Activated CD4-positive, alpha-beta T cell treated with anti-CD3 and anti-CD28 coated beads, Interleukin-2, amount 10 ng/mL, durations not matched to agents 24 days and 14 days (primary cell): ENCODE data around the gene UPP2. TPM values are rescaled to one million over a fixed set of nuclear protein-coding genes. Genes with fewer than 3 reads are reported as not detected.

Experiments used
- DNase-seq: peaks from one replicate; pipeline ENCODE4 v3.0.0; 2022
- H3K27ac Mint-ChIP-seq: one replicate; pipeline ENCODE4 v1.8.0; 2022; ENCODE audit warnings: mild to moderate bottlenecking, mixed read lengths
- H3K27me3 Mint-ChIP-seq: one replicate; pipeline ENCODE4 v1.8.0; 2022; ENCODE audit warnings: mixed read lengths
- H3K36me3 Mint-ChIP-seq: one replicate; pipeline ENCODE4 v1.8.0; 2022; ENCODE audit warnings: low read depth, mild to moderate bottlenecking, mixed read lengths
- H3K4me1 Mint-ChIP-seq: one replicate; pipeline ENCODE4 v1.8.0; 2021; ENCODE audit warnings: mixed read lengths
- H3K4me3 Mint-ChIP-seq: one replicate; pipeline ENCODE4 v1.8.0; 2022; ENCODE audit warnings: mild to moderate bottlenecking, moderate library complexity, mixed read lengths
- H3K9me3 Mint-ChIP-seq: one replicate; pipeline ENCODE4 v1.8.0; 2021; ENCODE audit warnings: mixed read lengths
- intact Hi-C: fragments of 100-400 bp; cut with micrococcal nuclease; formaldehyde crosslinking; loops from one replicate; pipeline ENCODE4 v1.15.1; 2023
- total RNA-seq: library from RNA; stranded (reverse); gene quantifications from 2 replicates; pipeline ENCODE4 v1.2.3, GENCODE V29; 2022

The UPP2 gene
- total RNA-seq, 1 donor from 2014 or later: not detected

- no peak for DNase-seq
- Mint-ChIP-seq H3K9me3 (no peaks in the 10 kb centered on the region), H3K27me3 (peaks cover 1% of the 10 kb centered on the region), H3K4me1 (no peaks in the 10 kb centered on the region), H3K27ac (no peak overlapping the region), H3K36me3 (no peaks in the 10 kb centered on the region), H3K4me3 (no peak overlapping the region)
- intact Hi-C loops: no loop called here
These were observed 19.3 kb downstream of the UPP2 start for GRCh38 chr2:158120664-158121641.

DNA sequence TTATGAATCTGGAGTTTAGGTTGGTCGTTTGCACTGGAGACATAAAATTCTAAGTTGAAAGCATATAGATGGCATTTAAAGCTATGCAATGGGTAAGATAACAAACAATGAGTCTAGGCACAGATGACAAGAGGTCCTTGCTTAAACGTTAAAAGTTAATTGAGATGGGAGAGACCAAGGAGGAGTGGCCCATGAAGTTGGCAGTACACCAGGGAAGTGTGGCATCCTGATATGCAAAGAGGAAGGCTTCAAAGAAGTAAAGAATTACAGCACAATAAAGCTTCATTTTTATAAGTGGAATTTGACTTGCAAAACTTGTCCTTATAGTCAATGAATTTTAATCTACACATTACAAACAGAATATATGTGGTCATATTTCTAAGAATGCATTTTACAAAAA, 23.2 kb downstream of the UPP2 start:
- no peaks in the 10 kb centered on the region for H3K36me3 Mint-ChIP-seq
- H3K9me3 Mint-ChIP-seq: no peaks in the 10 kb centered on the region
- no peaks in the 10 kb centered on the region for H3K27me3 Mint-ChIP-seq
- no peak overlapping the region for H3K27ac Mint-ChIP-seq
- no peak overlapping the region for H3K4me3 Mint-ChIP-seq
- H3K4me1 Mint-ChIP-seq: no peaks in the 10 kb centered on the region
- intact Hi-C loops: no loop called here
- no peak for DNase-seq

GRCh38 chr2:158125756-158126498, 24.3 kb downstream of the UPP2 start:
- H3K4me3 Mint-ChIP-seq: no peak overlapping the region
- H3K27me3 Mint-ChIP-seq: no peaks in the 10 kb centered on the region
- intact Hi-C loops: no loop called here
- no peaks in the 10 kb centered on the region for H3K9me3 Mint-ChIP-seq
- H3K27ac Mint-ChIP-seq: no peak overlapping the region
- DNase-seq: no peak
- no peaks in the 10 kb centered on the region for H3K4me1 Mint-ChIP-seq
- no peaks in the 10 kb centered on the region for H3K36me3 Mint-ChIP-seq

DNA sequence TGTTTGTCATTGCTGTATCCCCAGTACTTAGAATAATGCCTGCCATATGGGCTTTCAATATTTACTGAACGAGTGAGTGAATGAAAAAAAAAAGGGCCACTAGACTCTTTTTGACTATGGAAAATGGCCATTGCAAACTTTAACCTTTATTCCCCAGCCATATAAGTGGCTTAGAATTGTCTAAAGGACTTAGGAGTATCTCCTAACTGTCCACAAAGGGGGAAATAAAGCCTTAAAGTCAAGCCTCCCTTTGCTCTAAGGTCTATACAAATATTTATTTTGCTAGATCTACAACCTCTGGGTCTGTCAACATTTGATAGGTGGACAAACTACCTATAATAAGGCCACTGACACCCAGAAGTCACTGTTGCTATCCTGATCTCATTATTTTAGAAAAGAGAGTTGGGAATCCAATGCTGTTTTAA, 25.7 kb downstream of the UPP2 start:
- no peak overlapping the region for H3K4me3 Mint-ChIP-seq
- H3K9me3 Mint-ChIP-seq: no peaks in the 10 kb centered on the region
- intact Hi-C loops: no loop called here
- no peak for DNase-seq
- H3K27ac Mint-ChIP-seq: no peak overlapping the region
- no peaks in the 10 kb centered on the region for H3K36me3 Mint-ChIP-seq
- H3K27me3 Mint-ChIP-seq: no peaks in the 10 kb centered on the region
- H3K4me1 Mint-ChIP-seq: no peaks in the 10 kb centered on the region

GRCh38 chr2:158128168-158128973, 26.7 kb downstream of the UPP2 start:
- intact Hi-C loops: no loop called here
- no peaks in the 10 kb centered on the region for H3K9me3 Mint-ChIP-seq
- no peaks in the 10 kb centered on the region for H3K4me1 Mint-ChIP-seq
- H3K27ac Mint-ChIP-seq: no peak overlapping the region
- no peak overlapping the region for H3K4me3 Mint-ChIP-seq
- DNase-seq: no peak
- H3K36me3 Mint-ChIP-seq: no peaks in the 10 kb centered on the region
- H3K27me3 Mint-ChIP-seq: no peaks in the 10 kb centered on the region

DNA sequence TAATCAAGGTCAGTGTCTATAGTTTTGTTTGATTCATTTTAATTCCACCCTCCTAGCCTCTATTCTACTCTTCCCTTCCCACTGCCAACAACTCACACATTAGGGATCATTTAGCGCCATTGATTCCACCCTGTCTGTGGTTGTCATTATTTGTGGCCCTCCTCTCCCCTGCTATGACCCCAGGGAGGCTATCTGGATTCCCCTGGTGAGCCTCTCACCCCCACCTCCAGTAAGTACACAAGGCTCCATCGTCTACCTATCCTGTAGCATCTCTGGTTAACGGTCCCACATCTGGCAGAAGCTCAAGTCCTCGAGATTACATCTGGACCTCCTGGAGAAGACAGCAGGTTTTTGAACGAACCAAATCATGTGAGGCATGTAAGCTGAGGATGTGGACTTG, 27.4 kb downstream of the UPP2 start:
- no peaks in the 10 kb centered on the region for H3K36me3 Mint-ChIP-seq
- peaks cover 2% of the 10 kb centered on the region for H3K27me3 Mint-ChIP-seq
- no peaks in the 10 kb centered on the region for H3K9me3 Mint-ChIP-seq
- H3K4me1 Mint-ChIP-seq: no peaks in the 10 kb centered on the region
- no peak overlapping the region for H3K27ac Mint-ChIP-seq
- no peak overlapping the region for H3K4me3 Mint-ChIP-seq
- DNase-seq: no peak
- intact Hi-C loops: no loop called here

GRCh38 chr2:158130832-158131473, 29.3 kb downstream of the UPP2 start:
- H3K36me3 Mint-ChIP-seq: no peaks in the 10 kb centered on the region

DNA sequence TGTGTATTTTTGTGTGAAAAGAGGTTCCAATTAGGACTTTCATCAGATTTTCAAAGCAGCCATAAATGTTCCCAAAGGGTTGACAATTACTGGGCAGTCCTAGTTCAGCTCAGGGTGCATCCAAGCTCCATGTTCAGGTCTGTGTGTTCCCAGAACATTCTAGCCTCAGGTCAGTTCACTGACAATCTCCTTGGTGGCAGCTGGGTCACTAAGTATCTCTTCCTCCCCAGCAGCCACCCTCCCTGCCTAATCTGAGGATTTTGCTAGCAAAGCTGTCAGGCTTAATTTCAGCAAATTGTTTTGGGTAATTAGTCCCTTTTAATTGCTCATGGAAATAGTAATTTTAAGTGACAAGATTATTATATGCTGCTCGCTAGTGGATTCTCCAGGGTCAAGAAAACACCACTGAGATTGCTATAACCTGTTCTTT, 29.8 kb downstream of the UPP2 start:
- Mint-ChIP-seq H3K36me3 (no peaks in the 10 kb centered on the region), H3K9me3 (no peaks in the 10 kb centered on the region), H3K4me3 (no peak overlapping the region), H3K4me1 (no peaks in the 10 kb centered on the region), H3K27ac (no peak overlapping the region), H3K27me3 (peaks cover 2% of the 10 kb centered on the region)
- intact Hi-C loops: no loop called here
- no peak for DNase-seq

More at GRCh38 chr2:158130832-158131473, 29.3 kb downstream of the UPP2 start:
- Mint-ChIP-seq H3K4me1 (no peaks in the 10 kb centered on the region), H3K27ac (no peak overlapping the region), H3K4me3 (no peak overlapping the region), H3K27me3 (peaks cover 2% of the 10 kb centered on the region), H3K9me3 (no peaks in the 10 kb centered on the region)
- no peak for DNase-seq
- intact Hi-C loops: no loop called here

- Mint-ChIP-seq H3K27me3 (peaks cover 2% of the 10 kb centered on the region), H3K9me3 (no peaks in the 10 kb centered on the region), H3K4me1 (no peaks in the 10 kb centered on the region), H3K4me3 (no peak overlapping the region), H3K36me3 (no peaks in the 10 kb centered on the region), H3K27ac (no peak overlapping the region)
- no peak for DNase-seq
- intact Hi-C loops: no loop called here
These were observed 30.4 kb downstream of the UPP2 start for GRCh38 chr2:158131919-158132566.

- H3K27me3 Mint-ChIP-seq: peaks cover 2% of the 10 kb centered on the region
- no peak for DNase-seq
- H3K36me3 Mint-ChIP-seq: no peaks in the 10 kb centered on the region
- no peaks in the 10 kb centered on the region for H3K9me3 Mint-ChIP-seq
- intact Hi-C loops: no loop called here
- no peak overlapping the region for H3K27ac Mint-ChIP-seq
- H3K4me3 Mint-ChIP-seq: no peak overlapping the region
- no peaks in the 10 kb centered on the region for H3K4me1 Mint-ChIP-seq
These were observed 32.4 kb downstream of the UPP2 start for GRCh38 chr2:158134055-158134454.

- H3K4me3 Mint-ChIP-seq: no peak overlapping the region
- intact Hi-C loops: no loop called here
- no peaks in the 10 kb centered on the region for H3K9me3 Mint-ChIP-seq
- no peaks in the 10 kb centered on the region for H3K4me1 Mint-ChIP-seq
- DNase-seq: no peak
- H3K36me3 Mint-ChIP-seq: no peaks in the 10 kb centered on the region
- no peak overlapping the region for H3K27ac Mint-ChIP-seq
- peaks cover 2% of the 10 kb centered on the region for H3K27me3 Mint-ChIP-seq
These were observed 33.0 kb downstream of the UPP2 start for GRCh38 chr2:158134655-158135054.

- no peak overlapping the region for H3K27ac Mint-ChIP-seq
- H3K4me1 Mint-ChIP-seq: no peaks in the 10 kb centered on the region
- no peaks in the 10 kb centered on the region for H3K36me3 Mint-ChIP-seq
- no peak for DNase-seq
- intact Hi-C loops: no loop called here
- H3K4me3 Mint-ChIP-seq: no peak overlapping the region
- peaks cover 3% of the 10 kb centered on the region for H3K27me3 Mint-ChIP-seq
- H3K9me3 Mint-ChIP-seq: no peaks in the 10 kb centered on the region
These were observed 33.4 kb downstream of the UPP2 start for GRCh38 chr2:158135096-158135495.

GRCh38 chr2:158138255-158138654, 36.6 kb downstream of the UPP2 start:
- H3K9me3 Mint-ChIP-seq: no peaks in the 10 kb centered on the region

More at GRCh38 chr2:158138255-158138654, 36.6 kb downstream of the UPP2 start:
- no peaks in the 10 kb centered on the region for H3K4me1 Mint-ChIP-seq
- intact Hi-C loops: no loop called here
- no peak overlapping the region for H3K4me3 Mint-ChIP-seq
- DNase-seq: no peak
- no peaks in the 10 kb centered on the region for H3K36me3 Mint-ChIP-seq
- no peak overlapping the region for H3K27ac Mint-ChIP-seq
- peaks cover 8% of the 10 kb centered on the region for H3K27me3 Mint-ChIP-seq
